NCI-H510A (cell line): ENCODE results near the gene IL1RAP.
"Not testable (repeated sequence)": the region's sequence is repeated elsewhere in the genome, so short reads cannot be mapped to it uniquely, and the experiment has no call there.

ENCODE experiments used
- DNase-seq: peaks from one replicate; lab custom pipeline; 2025; lab: John Stamatoyannopoulos, UW

The IL1RAP gene

DNA sequence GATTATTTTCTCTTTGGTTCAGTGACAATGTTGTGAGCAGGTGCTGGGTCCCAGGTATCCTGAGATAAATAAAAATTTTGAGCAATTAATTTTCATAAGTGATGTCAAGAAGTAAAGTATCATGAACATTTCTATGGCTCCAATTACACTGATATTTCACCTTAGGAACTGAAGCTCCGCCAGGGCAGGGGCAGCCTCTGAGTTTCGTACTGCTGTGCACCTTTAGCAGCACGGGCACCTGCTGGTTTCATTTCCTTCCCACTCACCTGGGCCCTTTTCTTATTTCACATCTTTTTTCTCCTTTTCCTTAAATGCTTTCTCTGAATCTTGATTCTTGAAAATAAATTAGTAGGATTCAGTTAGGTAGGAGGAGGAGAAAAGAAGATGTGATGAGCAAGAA lies 1.2 kb upstream of the IL1RAP start:
- DNase-seq: no peak

DNA sequence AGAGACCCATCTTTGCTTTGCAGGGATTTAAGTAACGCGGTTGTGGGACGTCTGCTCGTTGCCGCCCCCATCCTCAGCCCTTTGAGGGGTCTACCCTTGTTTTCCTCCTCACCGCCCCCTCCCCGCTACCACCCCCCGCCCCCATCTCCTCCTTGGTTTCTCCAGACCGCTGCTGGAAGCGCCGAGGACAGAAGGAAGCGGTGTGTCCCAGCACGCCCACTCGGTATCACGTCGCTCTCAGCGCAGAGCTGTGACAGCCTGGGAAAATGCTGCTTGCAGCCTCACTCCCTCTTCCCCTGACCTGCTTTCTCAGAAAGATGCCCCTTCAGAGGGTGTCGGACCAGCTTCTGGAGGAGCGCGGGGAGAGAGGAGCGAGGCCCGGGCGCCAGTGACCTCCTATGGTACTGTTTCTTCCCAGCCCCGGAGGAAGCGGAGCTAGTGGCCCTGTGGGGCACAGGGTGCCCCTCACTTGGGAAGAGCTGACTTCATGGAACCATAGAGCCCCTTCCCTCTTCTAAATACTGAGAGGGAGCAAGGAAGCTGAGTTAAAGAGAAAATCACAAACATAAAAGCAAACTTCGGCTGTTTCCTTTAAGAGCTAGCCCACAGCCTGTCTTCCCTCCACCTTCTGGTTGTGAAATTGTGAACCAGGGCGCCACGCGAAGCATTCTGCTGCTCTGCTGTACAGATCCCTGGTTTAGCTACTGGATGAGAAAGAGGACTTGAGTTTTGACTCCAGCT lies 698 bp downstream of the IL1RAP start:
- DNase-seq: no peak

DNA sequence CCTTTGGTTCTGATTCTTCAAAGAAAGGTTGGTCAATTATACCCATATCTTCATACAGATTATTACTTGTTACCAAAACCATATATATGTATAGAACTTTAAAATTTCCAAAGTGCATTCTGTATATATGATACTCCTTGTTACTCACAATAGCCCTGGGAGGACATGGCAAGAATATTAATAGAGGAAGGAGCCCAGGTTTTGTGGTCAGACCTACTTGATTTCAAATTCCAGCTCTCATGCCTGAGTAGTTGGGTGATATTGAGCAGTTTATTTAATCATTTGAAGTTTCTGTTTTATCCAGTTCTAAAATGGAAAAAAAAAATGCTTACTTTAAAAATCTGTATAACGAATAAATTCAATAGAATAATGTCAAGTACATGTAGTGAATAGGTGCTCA lies 2.5 kb downstream of the IL1RAP start:
- DNase-seq: no peak

DNA sequence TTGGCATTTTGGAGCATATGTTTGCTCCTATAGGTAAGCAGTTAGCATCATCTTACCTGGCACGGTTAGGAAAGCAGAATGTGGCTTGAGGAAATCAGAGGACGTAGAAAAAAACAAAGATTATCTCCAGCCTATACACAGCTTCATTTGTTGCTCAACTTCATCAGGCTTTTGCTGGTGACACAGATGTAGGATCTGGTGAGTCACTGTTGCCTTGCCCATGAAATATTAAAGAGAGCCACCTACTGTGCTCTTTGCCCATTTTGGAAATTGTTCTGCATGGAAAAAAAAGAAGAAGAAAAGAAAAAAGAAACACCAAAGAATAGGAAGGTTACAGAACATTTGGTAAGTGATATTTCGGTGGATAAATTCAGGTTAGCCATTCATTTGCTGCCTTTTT lies 3.8 kb downstream of the IL1RAP start:
- no peak for DNase-seq

DNA sequence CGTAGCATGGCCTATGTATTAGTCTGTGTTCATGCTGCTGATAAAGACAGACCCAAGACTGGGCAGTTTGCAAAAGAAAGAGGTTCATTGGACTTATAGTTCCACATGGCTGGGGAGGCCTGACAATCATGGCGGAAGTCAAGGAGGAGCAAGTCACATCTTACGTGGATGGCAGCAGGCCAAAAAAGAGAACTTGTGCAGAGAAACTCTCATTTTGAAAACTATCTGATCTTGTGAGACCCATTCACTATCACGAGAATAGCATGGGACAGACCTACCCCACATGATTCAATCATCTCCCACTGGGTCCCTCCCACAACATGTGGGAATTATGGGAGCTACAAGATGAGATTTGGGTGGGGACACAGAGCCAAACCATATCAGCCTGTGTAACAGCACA lies 4.6 kb downstream of the IL1RAP start:
- not testable (repeated sequence) for DNase-seq

DNA sequence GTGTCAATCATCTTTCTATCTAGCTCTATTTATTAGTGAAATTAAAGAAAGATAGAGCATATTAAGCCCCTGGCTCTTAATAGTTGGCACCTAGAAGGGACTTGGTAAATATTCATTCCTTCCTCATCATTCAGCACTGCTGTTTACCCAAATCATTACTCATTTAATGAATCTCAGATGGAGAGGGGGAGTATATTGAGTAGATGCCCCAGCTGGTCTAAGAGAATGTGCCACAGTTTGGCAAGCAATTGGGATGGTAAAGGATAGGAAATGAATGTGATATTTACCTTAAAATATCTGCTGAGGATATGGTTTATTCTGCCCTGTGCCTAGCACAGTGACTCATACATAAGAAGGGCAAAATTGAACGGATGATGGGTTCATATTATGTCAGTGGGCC lies 6.0 kb downstream of the IL1RAP start:
- no peak for DNase-seq

DNA sequence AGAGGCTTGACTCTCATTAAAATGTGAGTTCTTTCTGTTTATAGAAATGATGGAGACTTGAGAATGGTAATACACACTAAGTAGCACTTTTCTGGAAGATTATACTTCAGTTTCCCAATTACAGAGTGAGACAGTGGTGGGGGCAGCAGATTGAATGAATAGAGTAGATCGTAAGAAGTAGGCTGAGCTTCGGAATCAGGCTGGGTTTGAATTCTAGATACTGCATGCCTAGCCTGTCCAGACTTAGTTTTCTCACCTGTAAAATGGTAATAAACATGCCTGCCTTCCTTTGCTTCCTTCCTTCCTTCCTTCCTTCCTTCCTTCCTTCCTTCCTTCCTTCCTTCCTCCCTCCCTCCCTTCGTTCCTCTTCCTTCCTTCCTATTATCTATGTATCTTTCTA lies 8.1 kb downstream of the IL1RAP start:
- DNase-seq: no peak

DNA sequence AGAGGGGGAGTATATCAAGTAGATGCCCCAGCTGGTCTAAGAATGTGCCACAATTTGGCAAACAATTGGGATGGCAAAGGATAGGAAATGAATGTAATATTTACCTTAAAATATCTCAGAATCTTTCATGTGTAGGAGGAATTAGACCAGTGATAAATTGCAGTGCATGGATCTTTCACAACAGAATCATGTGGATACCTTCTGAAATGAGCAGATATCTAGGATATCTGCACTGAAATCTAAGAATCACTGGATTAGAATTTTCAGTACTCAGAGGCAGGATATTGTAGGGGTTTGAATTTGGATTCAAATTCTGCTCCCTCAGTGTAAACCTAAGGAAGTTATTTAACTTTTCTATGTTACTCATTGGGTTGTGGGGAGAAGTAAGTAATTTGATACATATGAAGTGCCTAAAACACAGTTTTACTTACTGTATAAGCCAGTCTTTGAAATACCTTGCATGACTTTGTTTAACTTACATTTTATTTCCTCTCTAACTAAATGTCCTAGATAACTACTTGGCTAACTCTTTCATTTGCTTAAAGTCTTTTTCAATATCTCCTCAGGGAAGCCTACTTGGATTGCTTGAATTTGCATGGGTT lies 8.8 kb downstream of the IL1RAP start:
- no peak for DNase-seq

DNA sequence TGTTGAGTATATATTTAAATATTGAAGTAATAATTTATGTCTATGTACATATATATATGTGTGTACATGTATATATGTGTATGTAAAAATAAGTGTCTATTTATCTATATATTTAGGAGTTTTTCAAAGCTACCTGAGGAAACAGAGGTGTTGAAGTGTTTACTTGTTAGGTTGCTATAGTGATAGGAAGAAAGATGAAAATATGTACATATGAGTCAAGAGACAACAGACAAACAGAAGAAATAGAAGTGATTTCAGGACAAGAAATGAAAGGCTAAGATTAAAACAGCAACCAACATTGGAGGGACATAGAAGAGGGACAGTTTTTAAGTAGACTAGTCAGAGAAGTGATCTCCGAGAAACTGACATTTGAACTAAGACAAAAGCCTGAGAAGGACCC lies 11.1 kb downstream of the IL1RAP start:
- no peak for DNase-seq

DNA sequence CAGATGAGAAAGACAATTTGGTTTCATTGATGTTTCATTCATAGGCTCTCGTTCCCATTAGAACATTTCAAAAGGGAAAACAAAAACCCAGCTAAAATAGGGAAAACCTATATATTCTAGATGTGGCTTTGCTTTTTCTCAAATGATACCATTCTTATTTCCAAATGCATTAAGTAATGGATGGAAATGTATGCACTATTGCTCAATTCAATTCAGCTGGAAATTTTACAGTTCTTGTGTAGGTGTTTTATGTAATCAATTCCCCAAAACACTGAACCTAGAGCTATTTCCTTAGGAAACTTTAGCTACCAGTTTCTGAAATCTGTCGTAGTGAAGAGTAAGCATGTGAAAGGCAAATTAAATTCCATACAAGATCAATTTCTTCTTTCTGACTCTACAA lies 11.7 kb downstream of the IL1RAP start:
- DNase-seq: no peak

DNA sequence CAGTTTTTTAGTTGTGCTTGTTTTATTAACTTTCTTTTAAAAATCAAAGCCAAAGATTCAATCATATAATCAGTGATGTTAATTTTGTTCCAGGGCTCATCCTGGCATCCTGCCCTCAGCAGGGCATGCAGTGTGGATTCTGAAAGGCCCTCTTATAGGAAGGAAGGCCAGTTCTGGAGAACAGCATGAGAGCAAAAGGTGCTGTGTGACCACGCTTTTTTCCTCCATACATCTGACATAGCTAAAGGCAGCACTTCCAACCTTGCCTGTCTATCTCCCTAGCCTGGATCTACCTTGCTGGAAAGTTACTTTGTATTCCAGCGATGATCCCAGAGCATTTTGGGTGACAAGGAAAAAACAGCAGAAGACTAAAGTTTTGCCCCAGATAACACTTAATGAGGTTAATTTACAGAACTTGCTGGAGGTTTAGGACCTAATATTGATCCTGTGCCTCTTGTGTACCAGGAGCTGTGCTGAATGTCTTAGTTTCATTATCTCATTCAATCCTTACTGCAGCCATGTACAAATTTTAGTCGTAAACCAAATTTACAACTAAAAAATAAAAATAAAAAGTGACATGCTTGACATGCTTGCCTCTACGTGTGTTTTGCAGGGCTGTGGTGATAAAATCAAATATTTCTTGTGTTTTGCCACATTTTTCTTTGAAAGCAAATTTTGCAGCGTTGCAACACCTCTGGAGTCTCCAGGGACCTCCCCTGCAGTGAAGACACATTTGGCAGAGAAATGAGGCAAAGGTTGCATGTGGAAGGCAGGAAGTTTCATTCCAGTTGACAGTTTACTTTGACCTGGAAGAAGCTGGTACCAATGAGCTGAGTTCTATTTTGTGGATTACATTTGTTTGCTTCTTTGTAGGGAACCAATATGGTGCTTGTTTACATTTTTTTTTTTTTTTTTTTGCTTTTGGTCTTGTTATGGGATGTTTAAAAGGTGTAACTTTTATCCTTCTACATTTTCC lies 13.2 kb downstream of the IL1RAP start:
- DNase-seq: no peak

DNA sequence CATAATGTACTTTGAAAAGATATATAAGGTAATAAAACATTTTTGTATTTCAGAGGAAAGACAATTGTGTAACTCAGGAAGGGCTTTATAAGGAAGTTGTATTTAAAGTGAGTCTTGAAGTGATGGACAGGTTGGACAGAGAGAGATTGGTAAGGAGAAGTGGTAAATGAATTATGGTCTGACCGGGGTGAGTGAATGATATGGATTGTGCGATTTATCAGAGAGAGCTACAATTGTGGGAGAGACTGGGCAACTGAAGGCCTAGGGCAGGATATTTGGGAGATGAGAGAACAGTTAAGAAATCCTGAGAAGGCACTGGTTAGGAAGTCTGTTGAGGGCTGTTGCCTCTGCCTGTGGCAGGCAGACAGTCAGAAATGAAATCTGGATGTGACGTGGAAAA lies 14.8 kb downstream of the IL1RAP start:
- no peak for DNase-seq

DNA sequence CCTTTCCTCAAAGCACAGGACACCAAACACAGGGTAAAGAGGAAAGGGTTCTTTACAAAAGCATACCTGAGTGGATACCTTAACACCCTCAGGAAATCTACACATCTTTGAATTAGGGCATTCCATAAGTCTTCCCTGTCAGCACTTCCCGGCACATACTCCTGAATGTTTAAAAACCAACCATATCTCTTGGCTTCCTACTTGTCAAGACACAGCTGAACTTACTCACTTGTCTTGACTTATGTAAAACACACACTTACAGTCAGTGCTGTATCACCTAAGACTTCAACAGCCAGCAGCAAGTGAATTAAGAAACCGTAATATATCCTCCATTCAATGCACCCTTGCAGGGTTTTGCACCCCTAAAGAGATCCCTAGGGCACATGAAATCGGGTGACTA lies 17.5 kb downstream of the IL1RAP start:
- no peak for DNase-seq

DNA sequence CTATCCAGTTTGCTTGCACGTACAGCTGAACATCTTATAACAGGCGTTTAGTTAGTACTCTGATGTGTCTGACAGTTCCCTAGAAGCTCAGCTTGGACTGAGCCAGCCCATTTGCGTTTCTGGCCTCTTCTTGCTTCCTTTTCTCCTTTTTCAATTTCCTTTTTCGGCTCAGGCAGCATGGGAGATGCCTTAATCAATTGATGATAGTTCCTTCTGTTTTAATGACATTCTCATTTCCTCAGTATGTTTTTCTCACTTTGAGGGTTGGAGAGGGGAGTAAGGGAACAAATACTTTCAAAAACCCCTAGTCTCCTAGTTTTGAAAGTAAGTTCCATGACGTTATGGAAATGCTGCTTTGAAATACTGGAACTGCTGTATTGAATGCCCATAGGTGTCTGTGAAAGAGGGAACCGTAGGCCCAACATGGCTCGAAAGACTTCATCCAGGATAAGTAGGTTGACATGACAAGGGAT lies 18.9 kb downstream of the IL1RAP start:
- DNase-seq: no peak

DNA sequence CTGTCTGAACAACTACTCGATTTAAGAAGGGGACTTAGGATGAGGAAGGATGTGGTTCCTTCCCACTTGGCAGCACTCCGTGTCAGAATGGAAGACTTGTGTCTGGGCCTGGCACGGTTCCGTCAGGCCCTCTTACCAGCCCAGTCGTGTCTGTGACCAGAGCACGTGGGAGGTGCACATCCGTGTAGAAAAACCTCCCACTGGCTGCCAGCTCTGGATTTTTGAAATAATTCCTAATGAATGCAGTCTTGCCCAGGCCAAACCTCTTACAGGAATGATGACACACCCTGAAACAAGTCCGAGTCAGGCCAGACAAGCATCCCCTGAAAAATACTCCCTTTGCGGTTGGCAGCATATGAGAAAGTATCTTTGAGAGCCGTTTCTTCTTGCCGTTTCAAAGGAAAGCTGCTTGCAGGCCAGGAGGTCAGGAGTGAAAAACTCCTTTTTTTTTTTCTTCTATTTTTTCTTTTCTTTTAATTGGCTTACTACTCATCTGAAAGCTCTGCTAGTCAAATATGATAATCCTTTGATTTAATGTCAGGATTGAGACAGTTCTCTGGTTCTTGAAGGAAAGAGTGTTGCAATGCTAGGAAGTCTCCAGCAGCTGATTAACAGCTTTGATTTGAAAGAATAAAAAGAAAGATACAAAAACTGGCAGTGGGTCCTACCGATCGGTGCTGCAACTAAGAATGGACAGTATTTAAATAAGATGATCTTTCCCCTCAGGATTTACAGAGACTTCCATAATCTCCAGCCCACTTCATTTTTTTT lies 19.8 kb downstream of the IL1RAP start:
- no peak for DNase-seq

DNA sequence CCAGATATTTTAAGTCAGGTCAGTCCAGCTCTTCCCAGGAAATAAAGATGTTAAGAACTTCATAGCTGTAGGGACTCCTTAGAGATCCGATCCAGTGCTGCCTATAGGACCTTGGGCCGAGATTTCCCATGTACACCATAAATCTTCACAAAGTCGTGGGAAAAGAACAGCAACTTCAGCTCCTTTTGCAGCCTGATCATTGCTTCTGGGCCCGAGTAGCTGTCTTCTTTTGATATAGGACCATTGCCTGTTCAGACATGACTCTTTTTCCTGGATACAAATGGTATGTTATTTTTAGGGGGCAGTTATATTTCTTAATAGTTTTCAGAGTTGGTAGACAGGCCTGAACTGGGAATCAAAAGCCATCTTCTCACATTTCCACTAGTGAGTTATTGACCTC lies 20.5 kb downstream of the IL1RAP start:
- DNase-seq: no peak

DNA sequence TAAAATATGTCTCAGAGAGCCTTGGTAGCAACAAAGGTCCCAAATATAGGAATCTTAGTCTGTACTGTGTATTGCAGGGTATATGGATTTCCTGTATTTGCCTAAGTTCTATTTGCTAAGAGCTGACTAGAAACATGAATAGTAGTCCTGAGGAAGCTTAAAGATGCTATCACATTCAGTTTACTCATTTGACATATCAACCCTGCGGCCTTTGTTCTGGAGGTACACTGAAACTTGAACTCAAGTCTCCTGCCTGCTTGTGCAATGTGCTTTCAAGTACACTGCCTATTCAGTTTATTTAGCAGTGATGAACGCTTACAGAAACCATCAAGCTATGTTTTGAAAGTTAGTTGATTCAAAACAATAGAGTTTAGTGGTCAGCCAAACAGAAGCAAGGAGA lies 21.1 kb downstream of the IL1RAP start:
- DNase-seq: no peak

DNA sequence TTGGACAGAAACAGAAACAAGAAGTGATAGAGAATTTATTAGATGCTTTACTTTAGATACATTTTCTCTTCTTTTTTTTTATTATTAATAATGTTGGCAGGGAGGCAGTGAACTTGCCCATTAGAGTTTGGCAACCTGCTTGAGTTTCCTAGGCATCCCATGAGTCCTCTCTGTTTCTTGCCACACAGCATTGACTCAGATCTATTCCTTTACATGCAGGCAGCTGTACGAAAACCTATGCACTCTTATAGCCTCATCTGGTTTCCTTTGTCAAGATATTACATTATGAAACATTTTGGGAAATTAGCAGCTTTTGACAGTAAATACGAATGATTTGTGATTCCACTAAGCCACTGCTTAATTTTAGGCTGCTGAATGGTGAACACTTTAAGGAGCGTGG lies 23.3 kb downstream of the IL1RAP start:
- DNase-seq: no peak

DNA sequence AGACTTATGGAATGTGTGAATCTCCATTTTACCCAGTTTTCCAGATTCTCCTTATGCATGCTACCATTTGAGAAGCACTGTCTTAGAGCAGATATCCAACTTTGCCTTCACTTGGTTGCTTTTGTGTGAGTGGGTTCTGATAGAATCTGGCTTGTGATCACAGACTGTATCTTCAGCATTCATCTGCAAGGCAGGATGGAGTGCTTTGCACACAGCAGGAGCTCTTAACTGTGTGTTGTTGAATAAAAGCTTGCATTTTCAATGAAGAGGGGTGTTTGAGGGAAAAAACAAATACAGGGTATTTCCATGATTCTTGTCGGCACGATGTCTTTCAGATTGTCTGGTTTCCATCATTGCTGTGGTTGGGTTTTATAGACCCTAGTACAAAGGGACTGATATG lies 24.4 kb downstream of the IL1RAP start:
- DNase-seq: no peak

DNA sequence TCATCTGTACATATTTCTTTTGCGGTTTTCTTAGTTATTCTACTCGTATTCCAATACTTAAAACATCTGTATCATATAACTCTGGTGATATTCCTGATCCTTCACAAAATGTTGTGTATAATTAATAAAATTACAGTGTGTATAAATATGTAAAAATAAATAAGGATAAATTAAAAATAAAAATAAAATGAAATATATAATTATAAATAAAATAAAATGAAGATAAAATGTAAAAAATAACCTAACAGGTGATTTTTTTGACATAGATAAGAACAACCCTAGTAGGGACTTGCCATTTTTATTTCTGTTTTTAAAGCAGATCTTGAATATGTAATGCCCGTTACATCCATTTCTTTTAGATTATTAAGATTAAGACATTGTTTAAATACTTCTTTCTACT lies 25.6 kb downstream of the IL1RAP start:
- no peak for DNase-seq

DNA sequence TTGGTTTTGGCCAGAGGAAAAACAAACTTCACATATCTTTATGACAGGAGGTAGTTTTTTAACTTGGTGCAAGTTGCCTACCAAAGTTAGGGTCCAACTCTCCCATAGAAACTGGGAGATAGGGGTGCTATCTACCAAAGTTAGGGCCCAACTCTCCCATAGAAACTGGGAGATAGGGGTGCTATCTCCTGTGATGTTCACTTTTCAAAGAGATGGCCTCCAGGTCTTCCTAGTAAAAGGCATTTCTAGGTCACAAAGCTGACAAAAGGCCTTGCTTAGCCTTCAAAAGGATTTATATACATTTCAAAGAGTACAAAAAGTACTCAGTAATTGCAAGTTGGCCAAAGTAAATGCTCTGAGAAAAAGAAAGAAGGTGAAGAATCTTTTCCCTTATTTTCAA lies 27.1 kb downstream of the IL1RAP start:
- DNase-seq: no peak

DNA sequence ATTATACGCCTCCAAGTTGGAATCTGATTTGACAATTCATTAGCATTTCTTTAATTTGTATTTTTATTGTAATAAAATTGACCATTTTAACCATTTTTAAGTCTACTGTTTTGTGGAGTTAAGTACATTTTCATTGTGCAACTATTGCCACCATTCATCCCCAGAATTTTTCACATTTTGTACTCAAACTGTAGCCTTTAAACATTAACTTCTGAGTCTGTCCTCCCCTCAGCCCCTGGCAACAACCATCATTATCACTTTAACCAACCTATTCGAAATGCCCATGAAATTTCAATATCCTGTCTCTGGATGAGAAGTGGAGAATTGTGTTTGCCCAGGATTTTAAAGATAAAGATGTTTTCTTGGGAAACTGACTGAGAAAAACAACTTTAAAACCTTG lies 27.7 kb downstream of the IL1RAP start:
- DNase-seq: no peak
